Natural killer cell (primary cell): ENCODE results near the gene TMEM232. TPM values are rescaled to one million over a fixed set of nuclear protein-coding genes. Genes with fewer than 3 reads are reported as not detected.

Source experiments
- ATAC-seq, 3 donors: fragments of 150-1000 bp in 2 of 3; fragments of 200-7000 bp in 1 of 3; cut with Tn5 transposase; 1 replicate in 1 of 3; 2 replicates in 2 of 3; pipeline ENCODE4 v1.10.0; 2021; ENCODE audit warnings: mild to moderate bottlenecking in 2 of 3, moderate library complexity in 2 of 3
- DNase-seq, 2 donors: peaks; one replicate each; pipeline versions ENCODE4 v3.0.0 to v3.0.0-alpha.2; 2013 to 2021; ENCODE audit warnings: mixed read lengths in 1 of 2
- H3K27ac ChIP-seq: one replicate; pipeline ENCODE4 v1.5.1; 2013; ENCODE audit warnings: mild to moderate bottlenecking, low read length
- H3K27me3 ChIP-seq: one replicate; pipeline ENCODE4 v1.6.1; 2013; ENCODE audit warnings: low read length; ENCODE audit not compliant: control insufficient read depth, insufficient read depth
- H3K36me3 ChIP-seq: one replicate; pipeline ENCODE4 v1.6.1; 2013; ENCODE audit warnings: low read length; ENCODE audit not compliant: control insufficient read depth, insufficient read depth
- H3K4me1 ChIP-seq: one replicate; pipeline ENCODE4 v1.6.1; 2013; ENCODE audit warnings: low read length; ENCODE audit not compliant: control insufficient read depth, insufficient read depth
- H3K4me3 ChIP-seq: one replicate; pipeline ENCODE4 v1.5.1; 2013; ENCODE audit warnings: low read length
- H3K9me3 ChIP-seq: one replicate; pipeline ENCODE4 v1.6.1; 2013; ENCODE audit warnings: low read length; ENCODE audit not compliant: control insufficient read depth, insufficient read depth
- H3K27ac Mint-ChIP-seq, 2 donors: one replicate each; pipeline ENCODE4 v1.8.0; 2022; ENCODE audit warnings: mild to moderate bottlenecking in 2 of 2, mixed read lengths in 2 of 2, moderate library complexity in 1 of 2
- H3K27me3 Mint-ChIP-seq, 2 donors: one replicate each; pipeline ENCODE4 v1.8.0; 2022; ENCODE audit warnings: low read depth in 2 of 2, mixed read lengths in 2 of 2
- H3K36me3 Mint-ChIP-seq: one replicate; pipeline ENCODE4 v1.8.0; 2022; ENCODE audit warnings: mixed read lengths
- H3K4me1 Mint-ChIP-seq, 2 donors: one replicate each; pipeline ENCODE4 v1.8.0; 2022; ENCODE audit warnings: mixed read lengths in 2 of 2
- H3K4me3 Mint-ChIP-seq: one replicate; pipeline ENCODE4 v1.8.0; 2022; ENCODE audit warnings: mild to moderate bottlenecking, moderate library complexity, mixed read lengths
- H3K9me3 Mint-ChIP-seq, 2 donors: one replicate each; pipeline ENCODE4 v1.8.0; 2022; ENCODE audit warnings: mixed read lengths in 2 of 2
- CTCF ChIP-seq: fragments of 200-600 bp; IDR thresholded peaks from one replicate; pipeline ENCODE4 v1.8.0; 2022; ENCODE audit warnings: antibody characterized with exemption
- WGBS: methylation state at CpG from one replicate; pipeline ENCODE4 v1.1.7; 2013; ENCODE audit warnings: missing lambda C conversion rate; ENCODE audit not compliant: insufficient coverage; 5-methylcytosine and 5-hydroxymethylcytosine counted together
- intact Hi-C: fragments of 100-400 bp; cut with micrococcal nuclease; formaldehyde crosslinking; loops from one replicate; pipeline ENCODE4 v1.14.2; 2022
- total RNA-seq, 4 donors: library from RNA; stranded (reverse); fragments of 120-200 nt in 1 of 4; gene quantifications; one replicate each; pipeline versions ENCODE4 v1.2.3 to v1.2.4, GENCODE V29; 2013 to 2022

The TMEM232 gene
- total RNA-seq, 3 donors from 2014 or later (not counting 1 experiment from before 2014, with no cell fraction given) = 0.45 to 3.0 (median 0.66) TPM

GRCh38 chr5:110707260-110707844 is 19.1 kb downstream of the TMEM232 start:
- no peaks in the 10 kb centered on the region for H3K36me3 Mint-ChIP-seq
- TF ChIP-seq CTCF = no peak
- Histone ChIP-seq H3K4me3 (no peak overlapping the region), H3K4me1 (no peaks in the 10 kb centered on the region), H3K27me3 (no peaks in the 10 kb centered on the region), H3K9me3 (no peaks in the 10 kb centered on the region), H3K36me3 (no peaks in the 10 kb centered on the region), H3K27ac (no peak overlapping the region)
- no peak overlapping the region for H3K27ac Mint-ChIP-seq
- peaks cover 3 to 9% of the 10 kb centered on the region in 2 donors for H3K9me3 Mint-ChIP-seq
- 73% methylated on average over 2 of the region's 3 CpGs for WGBS
- intact Hi-C loops = no loop called here
- H3K4me1 Mint-ChIP-seq = no peaks in the 10 kb centered on the region
- ATAC-seq (no peak), DNase-seq (no peak)
- peaks cover 4 to 20% of the 10 kb centered on the region in 2 donors for H3K27me3 Mint-ChIP-seq
- no peak overlapping the region for H3K4me3 Mint-ChIP-seq

- no peaks in the 10 kb centered on the region for H3K27me3 ChIP-seq
- no peaks in the 10 kb centered on the region for H3K9me3 ChIP-seq
- no peak overlapping the region for H3K27ac ChIP-seq
- H3K27me3 Mint-ChIP-seq = peaks cover under 1 to 4% of the 10 kb centered on the region in 2 donors
- intact Hi-C loops = no loop called here
- TF ChIP-seq CTCF = no peak
- peaks cover 6 to 8% of the 10 kb centered on the region in 2 donors for H3K9me3 Mint-ChIP-seq
- ATAC-seq (no peak), DNase-seq (no peak)
- H3K4me1 ChIP-seq = no peaks in the 10 kb centered on the region
- no peaks in the 10 kb centered on the region for H3K36me3 ChIP-seq
- no peaks in the 10 kb centered on the region for H3K36me3 Mint-ChIP-seq
- H3K4me3 ChIP-seq = no peak overlapping the region
- no peak overlapping the region for H3K4me3 Mint-ChIP-seq
- no peaks in the 10 kb centered on the region for H3K4me1 Mint-ChIP-seq
- H3K27ac Mint-ChIP-seq = no peak overlapping the region
Measured at GRCh38 chr5:110705349-110705748, 21.1 kb downstream of the TMEM232 start.

- ATAC-seq (no peak), DNase-seq (no peak)
- intact Hi-C loops = no loop called here
- no peak overlapping the region for H3K4me3 ChIP-seq
- no peaks in the 10 kb centered on the region for H3K36me3 ChIP-seq
- H3K27me3 Mint-ChIP-seq = no peaks in the 10 kb centered on the region
- H3K27ac ChIP-seq = no peak overlapping the region
- no peak for TF ChIP-seq CTCF
- H3K27me3 ChIP-seq = no peaks in the 10 kb centered on the region
- no peak overlapping the region for H3K27ac Mint-ChIP-seq
- 75% methylated on average over 1 of the region's 2 CpGs for WGBS
- no peaks in the 10 kb centered on the region for H3K9me3 ChIP-seq
- H3K9me3 Mint-ChIP-seq = peaks cover 3 to 5% of the 10 kb centered on the region in 2 donors
- H3K36me3 Mint-ChIP-seq = no peaks in the 10 kb centered on the region
- no peaks in the 10 kb centered on the region for H3K4me1 ChIP-seq
- no peak overlapping the region for H3K4me3 Mint-ChIP-seq
- H3K4me1 Mint-ChIP-seq = no peaks in the 10 kb centered on the region
Measured at GRCh38 chr5:110703481-110703880, 23.0 kb downstream of the TMEM232 start.

GRCh38 chr5:110702704-110703103 is 23.8 kb downstream of the TMEM232 start:
- no peaks in the 10 kb centered on the region for H3K27me3 ChIP-seq
- TF ChIP-seq CTCF = no peak

More at GRCh38 chr5:110702704-110703103, 23.8 kb downstream of the TMEM232 start:
- H3K9me3 Mint-ChIP-seq = peaks cover 3 to 5% of the 10 kb centered on the region in 2 donors
- Histone ChIP-seq H3K27ac (no peak overlapping the region), H3K36me3 (no peaks in the 10 kb centered on the region), H3K4me3 (no peak overlapping the region), H3K9me3 (no peaks in the 10 kb centered on the region), H3K4me1 (no peaks in the 10 kb centered on the region)
- no peaks in the 10 kb centered on the region for H3K27me3 Mint-ChIP-seq
- 82% methylated on average over 2 of the region's 3 CpGs for WGBS
- H3K4me3 Mint-ChIP-seq = no peak overlapping the region
- DNase-seq (no peak), ATAC-seq (no peak)
- H3K27ac Mint-ChIP-seq = no peak overlapping the region
- intact Hi-C loops = no loop called here
- no peaks in the 10 kb centered on the region for H3K4me1 Mint-ChIP-seq
- no peaks in the 10 kb centered on the region for H3K36me3 Mint-ChIP-seq
